ENCODE measurements around the gene PPP2R1A.
A peak's percentile ranks its signal among the peaks of the same experiment; 100 is the strongest.
"Not testable (repeated sequence)": the region's sequence is repeated elsewhere in the genome, so short reads cannot be mapped to it uniquely, and the experiment has no call there.

The PPP2R1A gene

DNA sequence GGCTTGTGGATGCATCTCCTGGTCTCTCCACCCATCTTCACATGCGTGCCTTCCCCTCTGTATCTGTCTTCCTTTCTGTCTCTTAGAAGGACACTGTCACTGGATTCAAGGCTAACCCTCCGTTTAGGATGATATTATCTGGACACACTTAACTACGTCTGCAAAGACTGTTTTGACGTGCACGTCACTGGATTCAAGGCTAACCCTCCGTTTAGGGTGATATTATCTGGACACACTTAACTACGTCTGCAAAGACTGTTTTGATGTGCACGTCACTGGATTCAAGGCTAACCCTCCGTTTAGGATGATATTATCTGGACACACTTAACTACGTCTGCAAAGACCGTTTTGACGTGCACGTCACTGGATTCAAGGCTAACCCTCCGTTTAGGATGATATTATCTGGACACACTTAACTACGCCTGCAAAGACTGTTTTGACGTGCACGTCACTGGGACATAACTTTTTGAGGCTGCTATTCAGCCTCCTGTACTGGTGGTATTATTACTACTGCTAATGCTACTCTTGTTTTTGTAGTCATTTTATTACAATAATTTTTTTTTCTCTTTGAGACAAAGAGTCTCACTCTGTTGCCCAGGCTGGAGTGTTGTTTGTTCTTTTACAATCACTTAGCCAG, 11.0 kb downstream of the PPP2R1A start:
- DNase-seq: not testable (repeated sequence)

DNA sequence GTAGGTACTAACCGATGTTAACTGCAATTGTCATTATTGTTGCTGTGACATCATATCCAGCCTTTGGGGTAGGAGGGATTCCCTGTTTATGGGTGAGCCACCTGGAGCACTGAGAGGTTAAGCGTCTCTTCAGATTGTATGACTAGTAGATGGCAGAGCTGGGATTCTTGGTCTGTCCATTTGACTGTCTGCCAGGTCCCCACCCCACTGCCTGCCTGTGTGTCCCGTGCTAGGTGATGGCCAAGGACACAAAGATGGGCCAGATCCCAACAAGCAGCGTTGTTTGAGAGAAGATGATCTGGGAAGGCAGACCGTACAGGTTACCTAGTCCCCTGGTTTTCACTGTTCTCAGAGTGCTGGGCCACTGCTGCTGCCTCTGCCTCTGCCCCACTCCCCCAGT, 16.6 kb downstream of the PPP2R1A start:
- no peak for DNase-seq

DNA sequence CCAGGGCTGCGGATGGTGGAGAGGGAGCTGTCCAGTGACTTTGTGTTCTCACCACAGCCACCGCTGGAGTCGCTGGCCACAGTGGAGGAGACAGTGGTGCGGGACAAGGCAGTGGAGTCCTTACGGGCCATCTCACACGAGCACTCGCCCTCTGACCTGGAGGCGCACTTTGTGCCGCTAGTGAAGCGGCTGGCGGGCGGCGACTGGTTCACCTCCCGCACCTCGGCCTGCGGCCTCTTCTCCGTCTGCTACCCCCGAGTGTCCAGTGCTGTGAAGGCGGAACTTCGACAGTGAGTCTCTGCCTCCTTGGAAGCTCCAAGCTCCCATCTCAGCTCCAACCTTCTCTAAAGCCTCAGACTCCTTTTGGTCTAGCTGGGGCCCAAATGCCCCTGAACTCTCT, 21.4 kb downstream of the PPP2R1A start:
- DNase-seq: no peak

GRCh38 chr19:52211926-52212571, 22.2 kb downstream of the PPP2R1A start:
- DNase-seq: no peak

DNA sequence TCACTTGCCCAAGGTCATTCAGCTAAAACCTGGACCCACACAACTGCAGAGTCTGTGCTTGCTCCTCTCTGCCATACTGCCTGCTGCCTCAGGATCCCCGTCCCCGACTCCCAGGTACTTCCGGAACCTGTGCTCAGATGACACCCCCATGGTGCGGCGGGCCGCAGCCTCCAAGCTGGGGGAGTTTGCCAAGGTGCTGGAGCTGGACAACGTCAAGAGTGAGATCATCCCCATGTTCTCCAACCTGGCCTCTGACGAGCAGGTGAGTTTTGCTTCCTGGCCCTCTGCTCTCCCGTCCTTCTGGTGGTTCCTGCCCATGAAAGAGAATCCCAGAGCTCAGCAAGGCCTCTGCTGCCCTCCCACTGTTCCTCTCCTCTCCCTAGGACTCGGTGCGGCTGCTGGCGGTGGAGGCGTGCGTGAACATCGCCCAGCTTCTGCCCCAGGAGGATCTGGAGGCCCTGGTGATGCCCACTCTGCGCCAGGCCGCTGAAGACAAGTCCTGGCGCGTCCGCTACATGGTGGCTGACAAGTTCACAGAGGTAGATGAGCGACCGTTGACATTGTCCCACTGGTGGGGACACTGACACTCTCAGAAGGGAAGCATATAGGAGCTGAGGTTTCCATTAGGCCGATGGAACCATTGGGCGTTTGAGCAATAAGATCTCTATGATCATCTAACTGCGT, 22.9 kb downstream of the PPP2R1A start:
- no peak for DNase-seq

DNA sequence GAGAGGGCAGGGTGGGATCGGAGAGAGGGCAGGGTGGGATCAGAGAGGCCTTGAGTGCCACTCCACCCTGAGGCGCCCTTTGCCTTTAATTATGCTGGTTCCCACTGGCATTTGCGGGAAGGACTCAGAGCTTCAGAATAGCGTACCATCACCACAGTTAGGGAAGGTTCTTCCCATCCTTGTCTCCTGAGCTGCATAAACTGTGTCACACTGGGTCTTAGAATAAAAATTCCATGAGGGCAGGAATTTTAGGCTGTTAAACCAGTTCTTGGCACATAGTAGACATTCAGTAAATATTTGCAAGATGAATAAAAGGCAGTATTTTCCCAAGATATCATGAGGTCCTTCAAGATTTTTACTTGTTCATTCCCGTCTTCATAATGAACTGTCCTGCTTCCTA, 24.4 kb downstream of the PPP2R1A start:
- DNase-seq: no peak

GRCh38 chr19:52216401-52216800, 26.5 kb downstream of the PPP2R1A start:
- DNase-seq: no peak

GRCh38 chr19:52217576-52217975, 27.7 kb downstream of the PPP2R1A start:
- DNase-seq: no peak

DNA sequence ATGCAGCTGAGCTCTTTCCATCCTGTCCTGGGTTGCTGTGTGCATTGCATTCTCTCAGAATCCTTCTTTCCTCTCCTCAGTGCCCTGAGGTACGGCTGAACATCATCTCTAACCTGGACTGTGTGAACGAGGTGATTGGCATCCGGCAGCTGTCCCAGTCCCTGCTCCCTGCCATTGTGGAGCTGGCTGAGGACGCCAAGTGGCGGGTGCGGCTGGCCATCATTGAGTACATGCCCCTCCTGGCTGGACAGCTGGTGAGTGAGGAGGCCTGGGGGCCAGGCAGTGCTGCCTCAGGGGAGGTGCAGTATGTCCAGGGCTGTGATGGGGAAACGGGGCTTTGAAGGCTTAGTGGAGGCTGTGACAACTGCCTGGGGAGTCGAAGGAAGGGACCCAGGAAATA, 29.8 kb downstream of the PPP2R1A start:
- no peak for DNase-seq

GRCh38 chr19:52221031-52221430, 31.2 kb downstream of the PPP2R1A start:
- no peak for DNase-seq

DNA sequence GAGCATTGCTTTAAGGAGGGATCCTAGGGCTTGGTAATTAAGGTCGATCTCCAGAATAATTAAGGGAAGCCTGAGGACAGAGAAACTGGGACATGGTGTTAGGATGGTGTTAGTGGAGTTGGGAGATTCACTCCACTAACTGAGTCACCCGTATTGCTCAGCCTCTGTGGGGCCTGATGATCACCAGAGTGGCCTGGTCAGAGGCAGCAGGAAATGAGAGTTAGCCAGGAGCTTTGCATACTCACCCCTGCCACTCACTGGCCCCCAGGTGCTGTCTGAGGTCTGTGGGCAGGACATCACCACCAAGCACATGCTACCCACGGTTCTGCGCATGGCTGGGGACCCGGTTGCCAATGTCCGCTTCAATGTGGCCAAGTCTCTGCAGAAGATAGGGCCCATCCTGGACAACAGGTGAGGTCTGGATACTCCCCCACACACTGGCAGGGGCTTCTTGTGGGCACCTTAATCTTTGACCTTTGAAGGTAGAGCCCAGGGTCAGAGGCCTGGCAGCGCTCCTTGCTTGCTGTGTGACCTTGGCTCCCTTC, 32.1 kb downstream of the PPP2R1A start:
- DNase-seq: no peak

DNA sequence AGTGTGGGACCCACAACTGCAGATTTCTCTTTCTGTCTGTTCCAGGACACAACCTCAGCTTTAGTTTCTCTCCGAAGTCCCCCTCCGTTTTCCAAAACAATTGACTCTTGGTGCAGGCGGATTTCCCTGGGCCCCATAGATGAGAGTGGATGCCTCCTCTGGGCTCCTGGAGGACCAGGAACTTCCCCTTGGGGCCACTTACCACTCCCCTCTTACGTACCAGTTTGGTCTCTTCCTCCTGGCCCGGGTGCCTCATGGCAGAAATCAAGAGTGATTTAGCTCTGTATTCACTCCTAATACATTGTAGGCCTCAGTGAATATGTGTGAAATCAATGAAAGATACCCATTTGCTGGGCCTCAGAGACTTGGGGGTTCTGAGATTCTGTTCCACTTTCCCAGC, 34.4 kb downstream of the PPP2R1A start:
- DNase-seq: no peak

DNA sequence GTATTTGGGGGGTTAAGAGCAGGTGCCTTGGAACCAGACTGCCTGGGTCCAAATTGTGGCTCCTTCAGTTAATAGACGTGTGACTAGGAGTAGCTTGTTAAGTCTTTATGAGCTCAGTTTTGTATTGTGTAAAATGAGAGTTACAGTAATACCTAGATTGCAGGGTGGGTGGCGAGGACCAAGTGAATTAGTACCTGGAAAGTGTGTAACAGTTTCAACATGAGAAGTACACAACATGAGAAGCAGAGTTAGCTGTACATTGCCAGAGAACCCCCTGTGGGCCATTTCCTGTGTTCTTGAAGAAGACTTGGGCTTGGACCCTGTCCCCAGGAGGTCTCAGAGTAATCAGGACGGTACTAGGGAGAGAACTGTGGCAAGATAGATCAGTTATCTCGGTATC, 36.8 kb downstream of the PPP2R1A start:
- no peak for DNase-seq

DNA sequence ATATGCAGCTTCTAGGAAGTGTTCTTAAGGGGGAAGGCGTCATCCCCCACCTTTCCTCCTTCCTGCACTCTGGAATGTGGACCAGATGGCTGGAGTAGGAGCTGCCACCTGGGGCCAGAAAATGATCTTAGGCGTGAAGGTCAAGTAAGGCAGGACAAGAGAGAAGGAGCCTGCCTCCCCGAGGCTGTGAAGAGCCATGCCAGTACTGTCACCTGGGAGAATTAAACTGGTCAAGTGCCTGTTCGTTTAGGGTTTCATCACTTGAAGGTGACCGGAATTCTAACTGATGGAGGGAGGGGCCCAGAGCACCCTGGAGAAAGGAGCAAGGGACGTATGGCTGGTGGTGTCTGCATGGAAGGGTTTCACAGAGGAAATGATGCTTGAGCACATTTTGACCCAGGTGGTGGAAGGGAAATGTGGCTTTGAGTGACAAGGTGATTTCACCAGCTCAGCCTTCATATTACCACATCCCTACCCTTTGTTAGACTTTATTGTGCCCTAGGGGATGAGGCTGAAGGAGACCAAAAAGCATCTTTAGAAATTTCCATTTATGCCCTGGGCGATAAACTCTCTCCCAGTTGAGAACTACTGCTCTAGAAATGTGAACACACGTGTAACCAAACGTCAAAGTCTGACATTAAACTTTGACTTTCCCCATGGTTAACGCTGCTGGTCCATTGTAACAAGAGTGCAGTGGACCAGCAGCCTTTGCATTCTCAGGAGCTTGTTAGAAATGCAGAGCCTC, 37.5 kb downstream of the PPP2R1A start:
- no peak for DNase-seq

GRCh38 chr19:52227980-52228379, 38.1 kb downstream of the PPP2R1A start:
- DNase-seq: no peak

GRCh38 chr19:52229524-52229923, 39.7 kb downstream of the PPP2R1A start:
- no peak for DNase-seq

GRCh38 chr19:52230685-52231084, 40.8 kb downstream of the PPP2R1A start:
- DNase-seq: no peak

DNA sequence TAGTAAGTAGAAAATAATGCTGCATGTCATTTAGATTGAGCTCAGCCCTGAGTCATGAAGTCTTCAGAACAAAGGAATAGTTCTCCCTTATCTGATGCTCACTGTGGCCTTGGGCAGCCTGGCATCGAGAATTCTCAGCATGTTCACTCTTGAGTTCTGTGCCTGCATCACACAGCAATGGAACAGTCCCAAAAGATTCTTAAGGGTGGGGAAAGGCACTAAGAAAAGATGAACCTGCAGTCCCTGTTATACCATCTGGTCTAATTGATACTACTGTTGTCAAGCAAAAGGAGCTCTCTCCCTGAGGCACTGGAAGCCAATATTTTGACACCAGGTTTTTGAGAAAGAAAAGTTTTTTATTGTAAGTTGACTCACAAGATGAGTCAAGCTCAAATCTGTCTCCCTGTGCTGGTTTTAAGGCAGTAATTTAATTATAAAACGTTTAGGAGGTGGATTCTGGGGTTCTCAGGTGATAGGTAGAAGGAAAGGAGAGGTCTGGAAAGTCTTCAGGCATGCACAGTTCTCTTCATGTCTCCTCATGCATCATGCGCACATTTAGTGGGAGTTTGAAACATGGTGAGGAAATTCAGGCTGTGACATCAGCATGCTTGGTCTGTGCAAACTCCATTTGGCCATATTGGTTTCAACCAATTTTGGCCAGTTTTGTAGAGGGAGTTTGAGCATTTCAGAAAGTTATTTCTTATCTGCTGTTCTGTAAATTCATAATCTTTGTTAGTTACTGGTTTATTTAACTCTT, 41.5 kb downstream of the PPP2R1A start:
- no peak for DNase-seq

GRCh38 chr19:52234406-52234805, 44.6 kb downstream of the PPP2R1A start:
- no peak for DNase-seq

DNA sequence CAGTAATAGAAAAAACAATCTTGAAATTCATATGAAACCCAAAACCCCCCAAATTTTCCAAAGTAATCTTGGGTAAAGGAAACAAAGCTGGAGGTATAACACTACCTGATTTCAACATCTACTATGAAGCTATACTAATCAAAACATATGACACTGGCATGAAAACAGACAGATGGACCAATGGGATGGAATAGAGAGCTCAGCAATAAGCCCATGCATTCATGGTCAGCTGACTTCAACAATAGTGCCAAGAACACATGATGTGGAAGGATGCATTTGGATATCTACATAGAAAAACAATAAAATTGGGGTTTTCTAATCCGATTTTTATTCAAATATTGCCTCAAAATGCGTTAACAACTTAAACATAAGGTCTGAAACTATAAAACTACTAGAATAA, 47.3 kb downstream of the PPP2R1A start:
- DNase-seq: no peak

- DNase-seq: peak; percentile 25
Measured at GRCh38 chr19:52237771-52238400, 48.0 kb downstream of the PPP2R1A start.

GRCh38 chr19:52244021-52244420, 54.2 kb downstream of the PPP2R1A start:
- DNase-seq: no peak

All from NCI-H510A treated with DMSO at 0.1 percent for 48 hours (cell line).